OCI-LY7 (cell line): Measurements from ENCODE around the gene GPX3.

ENCODE experiments used
- CTCF ChIP-seq: fragments of 200-600 bp; sonication (generic); conservative IDR thresholded peaks from 2 replicates; pipeline ENCODE4 v1.5.1; 2014; ENCODE audit warnings: mild to moderate bottlenecking, antibody characterized with exemption, low read length, moderate library complexity, mixed read lengths
- EZH2phosphoT487 ChIP-seq: fragments of 200-600 bp; sonication (generic); IDR thresholded peaks from 2 replicates; pipeline ENCODE4 v1.6.1; 2018; ENCODE audit warnings: low read depth, borderline replicate concordance, mild to moderate bottlenecking, mixed run types, antibody characterized with exemption, low read length, moderate library complexity, mixed read lengths

GRCh38 chr5:150999704-151000442, 20.5 kb upstream of the GPX3 start:
- TF ChIP-seq EZH2phosphoT487 = no peak
- TF ChIP-seq CTCF = no peak
